Neutrophil (primary cell): ENCODE measurements around the gene FIZ1.
"Not testable (repeated sequence)": the region's sequence is repeated elsewhere in the genome, so short reads cannot be mapped to it uniquely, and the experiment has no call there.

Experiments
- H3K27ac ChIP-seq: fragments of 200-600 bp; sonication (generic); 2 replicates; pipeline ENCODE4 v1.5.1; 2016; ENCODE audit warnings: mild to moderate bottlenecking, moderate library complexity
- H3K27me3 ChIP-seq: fragments of 200-600 bp; sonication (generic); 2 replicates; pipeline ENCODE4 v1.6.0; 2016; ENCODE audit warnings: mild to moderate bottlenecking
- H3K36me3 ChIP-seq: fragments of 200-600 bp; sonication (generic); 2 replicates; pipeline ENCODE4 v1.5.1; 2017
- H3K4me1 ChIP-seq, 2 experiments: fragments of 200-600 bp in 1 of 2; sonication (generic) in 1 of 2; 1 replicate in 1 of 2; 2 replicates in 1 of 2; pipeline versions ENCODE4 v1.5.1 to v1.6.1; 2013 to 2016; ENCODE audit warnings: low read depth in 1 of 2, low read length in 1 of 2, mild to moderate bottlenecking in 1 of 2, moderate library complexity in 1 of 2; ENCODE audit not compliant: control insufficient read depth in 1 of 2, insufficient read depth in 1 of 2
- H3K4me3 ChIP-seq, 2 experiments: fragments of 200-600 bp in 1 of 2; sonication (generic) in 1 of 2; 1 replicate in 1 of 2; 2 replicates in 1 of 2; pipeline ENCODE4 v1.5.1; 2013 to 2016; ENCODE audit warnings: low read depth in 1 of 2, low read length in 1 of 2, mild to moderate bottlenecking in 1 of 2, moderate library complexity in 1 of 2
- H3K9me3 ChIP-seq: fragments of 200-600 bp; sonication (generic); 2 replicates; pipeline ENCODE4 v1.5.1; 2016
- TF ChIP-seq, protein P1 (sequence below): fragments of 200-600 bp; sonication (generic); IDR thresholded peaks from 2 replicates; pipeline ENCODE4 v1.5.1; 2016; ENCODE audit warnings: antibody characterized with exemption

The FIZ1 gene

DNA sequence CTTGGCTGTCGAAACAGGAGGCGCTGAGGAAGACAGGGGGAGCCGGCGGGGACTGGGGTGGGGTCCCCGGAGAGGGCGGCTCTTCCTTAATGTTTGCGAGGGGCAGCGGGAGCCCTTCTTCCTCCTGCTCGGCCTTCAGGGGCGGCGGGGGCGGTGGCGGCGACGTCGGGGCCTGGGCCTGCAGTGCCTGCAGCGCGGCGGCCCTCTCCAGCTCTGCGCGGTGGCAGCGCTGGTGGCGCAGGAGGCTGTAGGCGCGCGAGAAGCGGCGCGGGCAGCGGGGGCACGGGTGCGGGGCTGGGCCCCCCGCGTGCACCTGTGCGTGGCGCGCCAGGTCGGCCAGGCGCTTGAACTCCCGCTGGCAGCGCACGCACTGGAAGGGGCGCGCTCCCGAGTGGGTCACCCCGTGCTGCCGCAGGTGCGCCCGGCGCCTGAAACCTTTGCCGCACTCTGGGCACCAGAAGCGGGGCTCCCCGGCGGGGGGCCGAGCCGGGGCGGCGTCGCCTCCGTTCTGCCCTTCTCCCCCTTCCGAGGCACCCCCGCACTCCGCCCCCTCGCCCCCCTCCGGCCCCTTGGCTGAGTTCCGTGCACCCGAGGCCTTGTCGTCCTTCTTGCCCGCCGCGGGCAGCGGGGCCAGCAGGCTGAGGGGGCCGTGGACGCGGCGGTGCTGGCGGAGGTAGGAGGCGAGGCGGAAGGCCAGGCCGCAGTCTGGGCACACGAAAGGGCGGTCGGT, 21.1 kb downstream of the FIZ1 start:
- Histone ChIP-seq H3K4me3 (no peak overlapping the region), H3K36me3 (no peaks in the 10 kb centered on the region), H3K27me3 (peaks cover 14% of the 10 kb centered on the region), H3K4me1 (peaks cover 9 to 16% of the 10 kb centered on the region in 2 experiments), H3K27ac (no peak overlapping the region), H3K9me3 (no peaks in the 10 kb centered on the region)
- TF ChIP-seq, protein P1, sequence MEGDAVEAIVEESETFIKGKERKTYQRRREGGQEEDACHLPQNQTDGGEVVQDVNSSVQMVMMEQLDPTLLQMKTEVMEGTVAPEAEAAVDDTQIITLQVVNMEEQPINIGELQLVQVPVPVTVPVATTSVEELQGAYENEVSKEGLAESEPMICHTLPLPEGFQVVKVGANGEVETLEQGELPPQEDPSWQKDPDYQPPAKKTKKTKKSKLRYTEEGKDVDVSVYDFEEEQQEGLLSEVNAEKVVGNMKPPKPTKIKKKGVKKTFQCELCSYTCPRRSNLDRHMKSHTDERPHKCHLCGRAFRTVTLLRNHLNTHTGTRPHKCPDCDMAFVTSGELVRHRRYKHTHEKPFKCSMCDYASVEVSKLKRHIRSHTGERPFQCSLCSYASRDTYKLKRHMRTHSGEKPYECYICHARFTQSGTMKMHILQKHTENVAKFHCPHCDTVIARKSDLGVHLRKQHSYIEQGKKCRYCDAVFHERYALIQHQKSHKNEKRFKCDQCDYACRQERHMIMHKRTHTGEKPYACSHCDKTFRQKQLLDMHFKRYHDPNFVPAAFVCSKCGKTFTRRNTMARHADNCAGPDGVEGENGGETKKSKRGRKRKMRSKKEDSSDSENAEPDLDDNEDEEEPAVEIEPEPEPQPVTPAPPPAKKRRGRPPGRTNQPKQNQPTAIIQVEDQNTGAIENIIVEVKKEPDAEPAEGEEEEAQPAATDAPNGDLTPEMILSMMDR, result no peak

GRCh38 chr19:55576746-55577145, 22.6 kb downstream of the FIZ1 start:
- no peaks in the 10 kb centered on the region for H3K36me3 ChIP-seq
- H3K27me3 ChIP-seq, result peaks cover 6% of the 10 kb centered on the region
- TF ChIP-seq, protein P1, result no peak
- H3K4me3 ChIP-seq, result no peak overlapping the region
- H3K4me1 ChIP-seq, result peaks cover 9 to 16% of the 10 kb centered on the region in 2 experiments
- no peak overlapping the region for H3K27ac ChIP-seq
- H3K9me3 ChIP-seq, result no peaks in the 10 kb centered on the region

DNA sequence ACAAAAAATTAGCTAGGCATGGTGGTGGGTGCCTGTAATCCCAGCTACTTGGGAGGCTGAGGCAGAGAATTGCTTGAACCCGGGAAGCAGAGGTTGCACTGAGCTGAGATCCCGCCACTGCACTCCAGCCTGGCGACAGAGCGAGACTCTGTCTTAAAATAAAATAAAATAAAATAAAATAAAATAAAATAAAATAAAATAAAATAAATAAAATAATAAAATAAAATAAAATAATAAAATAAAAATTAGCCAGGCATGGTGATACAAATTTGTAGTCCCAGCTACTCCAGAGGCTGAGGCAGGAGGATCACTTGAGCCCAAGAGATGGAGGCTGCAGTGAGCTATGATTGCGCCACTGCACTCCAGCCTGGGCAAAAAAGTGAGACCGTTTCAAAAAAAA, 25.4 kb downstream of the FIZ1 start:
- H3K27ac ChIP-seq, H3K4me1 ChIP-seq, H3K27me3 ChIP-seq, H3K4me3 ChIP-seq, H3K36me3 ChIP-seq, H3K9me3 ChIP-seq: not testable (repeated sequence)

- H3K36me3 ChIP-seq, H3K9me3 ChIP-seq, H3K27ac ChIP-seq, H3K27me3 ChIP-seq, H3K4me3 ChIP-seq, H3K4me1 ChIP-seq: not testable (repeated sequence)
These were observed 29.8 kb downstream of the FIZ1 start for GRCh38 chr19:55569477-55569876.

DNA sequence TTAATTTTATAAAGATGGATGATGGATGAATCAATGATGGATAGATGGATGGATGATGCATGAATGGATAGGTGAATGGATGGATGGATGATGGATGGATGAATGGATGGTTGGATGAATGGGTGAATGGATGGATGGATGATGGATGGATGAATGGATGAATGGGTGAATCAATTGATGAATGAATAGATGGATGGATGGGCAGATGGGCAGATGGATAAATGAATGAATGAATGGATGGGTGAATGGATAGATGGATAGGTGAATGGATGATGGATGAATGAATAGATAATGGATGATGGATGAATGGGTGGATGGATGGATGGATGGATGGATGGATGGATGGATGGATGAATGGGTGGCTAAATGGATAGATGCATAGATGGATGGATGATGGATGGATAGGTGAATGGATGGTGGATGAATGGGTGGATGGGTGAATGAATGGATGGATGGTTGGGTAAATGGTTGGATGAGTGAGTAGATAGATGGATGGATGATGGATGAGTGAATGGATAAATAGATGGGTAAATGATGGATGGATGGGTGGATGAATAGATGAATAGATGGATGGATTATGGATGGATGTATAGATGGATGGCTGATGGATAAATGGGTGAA, 31.5 kb downstream of the FIZ1 start:
- H3K4me1 ChIP-seq, result no peaks in the 10 kb centered on the region
- no peaks in the 10 kb centered on the region for H3K9me3 ChIP-seq
- H3K27ac ChIP-seq, result no peak overlapping the region
- H3K27me3 ChIP-seq, result peaks cover 6% of the 10 kb centered on the region
- H3K4me3 ChIP-seq, result no peak overlapping the region
- TF ChIP-seq, protein P1, result no peak
- H3K36me3 ChIP-seq, result no peaks in the 10 kb centered on the region

- no peak overlapping the region for H3K27ac ChIP-seq
- no peaks in the 10 kb centered on the region for H3K36me3 ChIP-seq
- H3K4me3 ChIP-seq, result no peak overlapping the region
- H3K4me1 ChIP-seq, result no peaks in the 10 kb centered on the region
- H3K9me3 ChIP-seq, result no peaks in the 10 kb centered on the region
- TF ChIP-seq, protein P1, result no peak
- H3K27me3 ChIP-seq, result peaks cover 6% of the 10 kb centered on the region
These were observed 32.5 kb downstream of the FIZ1 start for GRCh38 chr19:55566823-55567222.
